HEK293 (cell line): ENCODE data around the gene MBP.

Experiments
- CTCF ChIA-PET: fragments of 350-600 bp; formaldehyde crosslinking; extraction: SDS; loops from one replicate; lab custom pipeline; 2021; ENCODE audit warnings: antibody characterized with exemption; lab: Yijun Ruan, JAX
- POLR2A ChIA-PET: fragments of 300-600 bp; formaldehyde crosslinking; extraction: SDS; loops from one replicate; lab custom pipeline; 2020; ENCODE audit warnings: antibody characterized with exemption, inconsistent platforms; lab: Yijun Ruan, JAX
- H3K27ac ChIP-seq: fragments of 200-500 bp; sonication (Bioruptor generic); 2 replicates; pipeline ENCODE4 v1.5.1; 2014; ENCODE audit warnings: low read depth, low read length, control low read depth, inconsistent platforms; ENCODE audit errors: extremely low read depth
- H3K36me3 ChIP-seq, 2 experiments: fragments of 200-500 bp in 1 of 2; sonication (Bioruptor generic) in 1 of 2; 1 replicate in 1 of 2; 2 replicates in 1 of 2; pipeline ENCODE4 v1.5.1; 2014 to 2017; ENCODE audit warnings: inconsistent platforms in 2 of 2, low read length in 2 of 2; ENCODE audit not compliant: control insufficient read depth in 2 of 2, insufficient read depth in 1 of 2
- H3K4me1 ChIP-seq: fragments of 200-500 bp; sonication (Bioruptor generic); 2 replicates; pipeline ENCODE4 v1.5.1; 2014; ENCODE audit warnings: mild to moderate bottlenecking, low read length, inconsistent platforms; ENCODE audit not compliant: control insufficient read depth, insufficient read depth
- H3K4me3 ChIP-seq: 2 replicates; pipeline ENCODE4 v1.5.1; 2011; ENCODE audit warnings: low read depth, mild to moderate bottlenecking, control low read depth, low read length, moderate library complexity
- H3K9me3 ChIP-seq: fragments of 200-500 bp; sonication (Bioruptor generic); 2 replicates; pipeline ENCODE4 v1.5.1; 2014; ENCODE audit warnings: low read depth, low read length, inconsistent platforms; ENCODE audit not compliant: control insufficient read depth, insufficient read depth
- KLF16 ChIP-seq: fragments of 450-650 bp; formaldehyde crosslinking; IDR thresholded peaks from 2 replicates; pipeline ENCODE4 v1.5.1; 2017; ENCODE audit warnings: missing biosample characterization, missing genetic modification characterization
- MEIS1 ChIP-seq: sonication (generic); formaldehyde crosslinking; IDR thresholded peaks from 2 replicates; pipeline ENCODE4 v1.8.1; 2022; ENCODE audit warnings: missing genetic modification reagents, mild to moderate bottlenecking, borderline replicate concordance
- REPIN1 ChIP-seq: fragments of 450-650 bp; formaldehyde crosslinking; IDR thresholded peaks from 2 replicates; pipeline ENCODE4 v1.5.1; 2017; ENCODE audit warnings: missing biosample characterization, missing genetic modification characterization, low read depth
- SCRT2 ChIP-seq: fragments of 450-650 bp; formaldehyde crosslinking; IDR thresholded peaks from 2 replicates; pipeline ENCODE4 v1.5.1; 2016; ENCODE audit warnings: missing biosample characterization, missing genetic modification characterization
- YY1 ChIP-seq: fragments of 450-650 bp; formaldehyde crosslinking; IDR thresholded peaks from 2 replicates; pipeline ENCODE4 v1.5.1; 2018; ENCODE audit warnings: missing biosample characterization, missing genetic modification characterization
- ZFHX2 ChIP-seq: fragments of 450-650 bp; formaldehyde crosslinking; conservative IDR thresholded peaks from 2 replicates; pipeline ENCODE4 v1.5.1; 2016; ENCODE audit warnings: missing biosample characterization, missing genetic modification characterization
- ZNF132 ChIP-seq: fragments of 450-650 bp; formaldehyde crosslinking; IDR thresholded peaks from 2 replicates; pipeline ENCODE4 v1.5.1; 2017; ENCODE audit warnings: missing biosample characterization, missing genetic modification characterization, borderline replicate concordance
- ZNF133 ChIP-seq: fragments of 450-650 bp; formaldehyde crosslinking; IDR thresholded peaks from 2 replicates; pipeline ENCODE4 v1.5.1; 2016; ENCODE audit warnings: missing biosample characterization, missing genetic modification characterization
- ZNF16 ChIP-seq: fragments of 450-650 bp; formaldehyde crosslinking; IDR thresholded peaks from 2 replicates; pipeline ENCODE4 v1.5.1; 2016; ENCODE audit warnings: low read depth, missing biosample characterization, missing genetic modification characterization
- ZNF175 ChIP-seq: fragments of 450-650 bp; formaldehyde crosslinking; IDR thresholded peaks from 2 replicates; pipeline ENCODE4 v1.5.1; 2016; ENCODE audit warnings: missing biosample characterization, missing genetic modification characterization
- ZNF350 ChIP-seq: fragments of 450-650 bp; formaldehyde crosslinking; IDR thresholded peaks from 2 replicates; pipeline ENCODE4 v1.5.0; 2017; ENCODE audit warnings: missing biosample characterization, mild to moderate bottlenecking, missing genetic modification characterization
- ZNF37A ChIP-seq: fragments of 450-650 bp; IDR thresholded peaks from 2 replicates; pipeline ENCODE4 v1.5.1; 2018; ENCODE audit warnings: missing biosample characterization, missing genetic modification characterization
- ZNF398 ChIP-seq: fragments of 450-650 bp; formaldehyde crosslinking; IDR thresholded peaks from 2 replicates; pipeline ENCODE4 v1.5.1; 2017; ENCODE audit warnings: missing biosample characterization, missing genetic modification characterization
- ZNF416 ChIP-seq: fragments of 450-650 bp; formaldehyde crosslinking; IDR thresholded peaks from 2 replicates; pipeline ENCODE4 v1.5.1; 2016; ENCODE audit warnings: missing biosample characterization, missing genetic modification characterization
- ZNF426 ChIP-seq: fragments of 450-650 bp; formaldehyde crosslinking; IDR thresholded peaks from 2 replicates; pipeline ENCODE4 v1.5.1; 2017; ENCODE audit warnings: missing biosample characterization, missing genetic modification characterization, mild to moderate bottlenecking, inconsistent platforms, moderate library complexity
- ZNF488 ChIP-seq: fragments of 450-650 bp; formaldehyde crosslinking; IDR thresholded peaks from 2 replicates; pipeline ENCODE4 v1.5.1; 2016; ENCODE audit warnings: missing biosample characterization, missing genetic modification characterization
- ZNF555 ChIP-seq: fragments of 450-650 bp; formaldehyde crosslinking; conservative IDR thresholded peaks from 2 replicates; pipeline ENCODE4 v1.5.1; 2017; ENCODE audit warnings: missing biosample characterization, mild to moderate bottlenecking, missing genetic modification characterization, inconsistent platforms
- ZNF560 ChIP-seq: fragments of 450-650 bp; formaldehyde crosslinking; IDR thresholded peaks from 2 replicates; pipeline ENCODE4 v1.5.1; 2017; ENCODE audit warnings: missing biosample characterization, missing genetic modification characterization, borderline replicate concordance
- ZNF621 ChIP-seq: fragments of 450-650 bp; formaldehyde crosslinking; IDR thresholded peaks from 2 replicates; pipeline ENCODE4 v1.5.1; 2017; ENCODE audit warnings: missing biosample characterization, missing genetic modification characterization
- ZNF658 ChIP-seq: fragments of 450-650 bp; formaldehyde crosslinking; IDR thresholded peaks from 2 replicates; pipeline ENCODE4; 2016; ENCODE audit warnings: missing biosample characterization, missing genetic modification characterization
- ZNF660 ChIP-seq: fragments of 450-650 bp; IDR thresholded peaks from 2 replicates; pipeline ENCODE4 v1.5.1; 2018; ENCODE audit warnings: missing biosample characterization, mild to moderate bottlenecking, missing genetic modification characterization
- ZNF768 ChIP-seq: fragments of 450-650 bp; formaldehyde crosslinking; IDR thresholded peaks from 2 replicates; pipeline ENCODE4 v1.5.1; 2018; ENCODE audit warnings: missing biosample characterization, mild to moderate bottlenecking, missing genetic modification characterization
- ZNF777 ChIP-seq: fragments of 450-650 bp; formaldehyde crosslinking; IDR thresholded peaks from 2 replicates; pipeline ENCODE4 v1.5.1; 2017; ENCODE audit warnings: missing biosample characterization, missing genetic modification characterization, borderline replicate concordance
- ZSCAN23 ChIP-seq: fragments of 450-650 bp; formaldehyde crosslinking; IDR thresholded peaks from 2 replicates; pipeline ENCODE4 v1.5.1; 2016; ENCODE audit warnings: missing biosample characterization, missing genetic modification characterization
- ZSCAN30 ChIP-seq: fragments of 450-650 bp; IDR thresholded peaks from 2 replicates; pipeline ENCODE4 v1.5.1; 2018; ENCODE audit warnings: missing biosample characterization, mild to moderate bottlenecking, missing genetic modification characterization, moderate library complexity
- TF ChIP-seq, protein P1 (sequence below): fragments of 450-650 bp; formaldehyde crosslinking; IDR thresholded peaks from 2 replicates; pipeline ENCODE4 v1.5.1; 2017; ENCODE audit warnings: missing biosample characterization, missing genetic modification characterization
- TF ChIP-seq, protein P2 (sequence below): fragments of 450-650 bp; formaldehyde crosslinking; IDR thresholded peaks from 2 replicates; pipeline ENCODE4 v1.5.1; 2016; ENCODE audit warnings: missing biosample characterization, missing genetic modification characterization
- TF ChIP-seq, protein P3 (sequence below): fragments of 450-650 bp; formaldehyde crosslinking; IDR thresholded peaks from 2 replicates; pipeline ENCODE4 v1.5.1; 2017; ENCODE audit warnings: missing biosample characterization, missing genetic modification characterization

The MBP gene

GRCh38 chr18:76973520-76974266, 158.9 kb downstream of the MBP start:
- H3K36me3 ChIP-seq, result peaks cover 0 to 19% of the 10 kb centered on the region in 2 experiments; a peak in 2 of 3 replicates
- POLR2A ChIA-PET, result no interaction called here
- H3K9me3 ChIP-seq, result no peaks in the 10 kb centered on the region
- TF ChIP-seq, protein P1, sequence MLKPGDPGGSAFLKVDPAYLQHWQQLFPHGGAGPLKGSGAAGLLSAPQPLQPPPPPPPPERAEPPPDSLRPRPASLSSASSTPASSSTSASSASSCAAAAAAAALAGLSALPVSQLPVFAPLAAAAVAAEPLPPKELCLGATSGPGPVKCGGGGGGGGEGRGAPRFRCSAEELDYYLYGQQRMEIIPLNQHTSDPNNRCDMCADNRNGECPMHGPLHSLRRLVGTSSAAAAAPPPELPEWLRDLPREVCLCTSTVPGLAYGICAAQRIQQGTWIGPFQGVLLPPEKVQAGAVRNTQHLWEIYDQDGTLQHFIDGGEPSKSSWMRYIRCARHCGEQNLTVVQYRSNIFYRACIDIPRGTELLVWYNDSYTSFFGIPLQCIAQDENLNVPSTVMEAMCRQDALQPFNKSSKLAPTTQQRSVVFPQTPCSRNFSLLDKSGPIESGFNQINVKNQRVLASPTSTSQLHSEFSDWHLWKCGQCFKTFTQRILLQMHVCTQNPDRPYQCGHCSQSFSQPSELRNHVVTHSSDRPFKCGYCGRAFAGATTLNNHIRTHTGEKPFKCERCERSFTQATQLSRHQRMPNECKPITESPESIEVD (tag by site-specific recombination), result no peak
- no peak for TF ChIP-seq ZNF777
- TF ChIP-seq ZNF175 (tag by site-specific recombination), result no peak
- TF ChIP-seq MEIS1, result no peak
- no peak for TF ChIP-seq ZNF133
- TF ChIP-seq KLF16, result no peak
- TF ChIP-seq YY1, result no peak
- no peak for TF ChIP-seq ZNF768 (tag by site-specific recombination)
- no peak for TF ChIP-seq ZNF398 (tag by site-specific recombination)
- no peak for TF ChIP-seq ZNF488 (tag by site-specific recombination)
- TF ChIP-seq ZNF660 (tag by site-specific recombination), result no peak
- TF ChIP-seq, protein P2, sequence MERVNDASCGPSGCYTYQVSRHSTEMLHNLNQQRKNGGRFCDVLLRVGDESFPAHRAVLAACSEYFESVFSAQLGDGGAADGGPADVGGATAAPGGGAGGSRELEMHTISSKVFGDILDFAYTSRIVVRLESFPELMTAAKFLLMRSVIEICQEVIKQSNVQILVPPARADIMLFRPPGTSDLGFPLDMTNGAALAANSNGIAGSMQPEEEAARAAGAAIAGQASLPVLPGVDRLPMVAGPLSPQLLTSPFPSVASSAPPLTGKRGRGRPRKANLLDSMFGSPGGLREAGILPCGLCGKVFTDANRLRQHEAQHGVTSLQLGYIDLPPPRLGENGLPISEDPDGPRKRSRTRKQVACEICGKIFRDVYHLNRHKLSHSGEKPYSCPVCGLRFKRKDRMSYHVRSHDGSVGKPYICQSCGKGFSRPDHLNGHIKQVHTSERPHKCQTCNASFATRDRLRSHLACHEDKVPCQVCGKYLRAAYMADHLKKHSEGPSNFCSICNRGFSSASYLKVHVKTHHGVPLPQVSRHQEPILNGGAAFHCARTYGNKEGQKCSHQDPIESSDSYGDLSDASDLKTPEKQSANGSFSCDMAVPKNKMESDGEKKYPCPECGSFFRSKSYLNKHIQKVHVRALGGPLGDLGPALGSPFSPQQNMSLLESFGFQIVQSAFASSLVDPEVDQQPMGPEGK (tag by site-specific recombination), result no peak
- no peak for TF ChIP-seq SCRT2 (tag by site-specific recombination)
- CTCF ChIA-PET, result interaction anchor here (2.1 kb wide), 1 partner anchor 10 kb away, joined by 16 read pairs; no protein-coding TSS in a partner anchor
- H3K27ac ChIP-seq, result no peak overlapping the region
- no peak overlapping the region for H3K4me3 ChIP-seq
- no peaks in the 10 kb centered on the region for H3K4me1 ChIP-seq

DNA sequence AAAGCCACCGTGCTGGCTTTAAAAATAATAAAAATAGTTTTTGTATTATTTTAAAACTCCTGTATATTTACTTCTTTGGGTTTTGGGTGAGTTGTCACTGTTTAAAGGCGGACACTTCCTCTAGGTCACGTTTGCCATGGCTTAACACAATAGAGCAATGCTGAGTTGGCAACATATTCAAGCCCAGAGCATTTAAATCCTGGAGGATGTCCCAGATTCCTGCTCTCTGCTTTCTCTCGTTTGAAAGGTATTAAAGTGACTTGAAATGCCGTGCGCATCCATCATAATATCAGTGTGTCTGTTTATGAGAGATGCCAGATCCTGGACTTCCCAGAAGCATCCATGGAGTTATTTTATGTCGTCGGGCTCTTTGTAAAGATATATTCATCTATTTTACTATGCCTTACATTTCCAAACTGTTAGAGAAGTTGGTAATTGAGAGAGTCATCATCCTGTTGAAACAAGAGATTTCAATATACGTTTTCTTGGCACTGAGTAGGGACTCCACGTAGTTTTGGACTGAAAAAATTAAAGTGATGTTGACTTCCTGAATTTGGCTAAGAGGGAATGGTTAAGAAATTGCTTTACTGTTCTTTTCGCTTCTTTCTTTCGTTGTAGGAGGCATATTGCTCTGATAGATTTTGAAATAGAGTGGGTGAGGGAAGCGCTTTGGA, 159.6 kb downstream of the MBP start:
- ChIA-PET CTCF (interaction anchor here (1.1 to 2.1 kb wide), 3 partner anchors 10 to 172 kb away, joined by 3 to 16 read pairs (median 9); no protein-coding TSS in a partner anchor), POLR2A (no interaction called here)
- Histone ChIP-seq H3K4me1 (no peaks in the 10 kb centered on the region), H3K9me3 (no peaks in the 10 kb centered on the region), H3K4me3 (no peak overlapping the region), H3K36me3 (peaks cover 0 to 22% of the 10 kb centered on the region in 2 experiments; a peak in 2 of 3 replicates), H3K27ac (no peak overlapping the region)
- TF ChIP-seq ZNF16 (tag by site-specific recombination) (no peak), ZNF350 (tag by site-specific recombination) (no peak), ZNF560 (no peak), ZNF658 (tag by site-specific recombination) (no peak), ZSCAN23 (tag by site-specific recombination) (no peak), ZSCAN30 (tag by site-specific recombination) (no peak), ZNF37A (tag by site-specific recombination) (no peak), ZNF132 (no peak), ZNF621 (tag by site-specific recombination) (no peak), REPIN1 (no peak), ZFHX2 (tag by site-specific recombination) (no peak), ZNF426 (tag by site-specific recombination) (no peak), ZNF555 (tag by site-specific recombination) (no peak), ZNF416 (no peak)
- TF ChIP-seq, protein P3, sequence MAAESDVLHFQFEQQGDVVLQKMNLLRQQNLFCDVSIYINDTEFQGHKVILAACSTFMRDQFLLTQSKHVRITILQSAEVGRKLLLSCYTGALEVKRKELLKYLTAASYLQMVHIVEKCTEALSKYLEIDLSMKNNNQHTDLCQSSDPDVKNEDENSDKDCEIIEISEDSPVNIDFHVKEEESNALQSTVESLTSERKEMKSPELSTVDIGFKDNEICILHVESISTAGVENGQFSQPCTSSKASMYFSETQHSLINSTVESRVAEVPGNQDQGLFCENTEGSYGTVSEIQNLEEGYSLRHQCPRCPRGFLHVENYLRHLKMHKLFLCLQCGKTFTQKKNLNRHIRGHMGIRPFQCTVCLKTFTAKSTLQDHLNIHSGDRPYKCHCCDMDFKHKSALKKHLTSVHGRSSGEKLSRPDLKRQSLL (tag by site-specific recombination), result no peak
